ENCODE results near the gene SLC5A10. TPM values are rescaled to one million over a fixed set of nuclear protein-coding genes. Genes with fewer than 3 reads are reported as not detected.
"Not testable (repeated sequence)": the region's sequence is repeated elsewhere in the genome, so short reads cannot be mapped to it uniquely, and the experiment has no call there.

Gene SLC5A10
- total RNA-seq, 6 experiments from 2014 or later = not detected

GRCh38 chr17:19023209-19023999, 71.4 kb downstream of the SLC5A10 start:
- H3K4me1 Mint-ChIP-seq (ENCODE audit: low read depth) = peaks cover 9% of the 10 kb centered on the region
- H3K4me3 Mint-ChIP-seq = no peak overlapping the region
- H3K27me3 Mint-ChIP-seq (ENCODE audit: insufficient read depth) = no peaks in the 10 kb centered on the region; the same call in 1 of the 2 replicates
- H3K36me3 Mint-ChIP-seq (ENCODE audit: low read depth) = no peaks in the 10 kb centered on the region
- no peak for DNase-seq
- TF ChIP-seq, protein P1, sequence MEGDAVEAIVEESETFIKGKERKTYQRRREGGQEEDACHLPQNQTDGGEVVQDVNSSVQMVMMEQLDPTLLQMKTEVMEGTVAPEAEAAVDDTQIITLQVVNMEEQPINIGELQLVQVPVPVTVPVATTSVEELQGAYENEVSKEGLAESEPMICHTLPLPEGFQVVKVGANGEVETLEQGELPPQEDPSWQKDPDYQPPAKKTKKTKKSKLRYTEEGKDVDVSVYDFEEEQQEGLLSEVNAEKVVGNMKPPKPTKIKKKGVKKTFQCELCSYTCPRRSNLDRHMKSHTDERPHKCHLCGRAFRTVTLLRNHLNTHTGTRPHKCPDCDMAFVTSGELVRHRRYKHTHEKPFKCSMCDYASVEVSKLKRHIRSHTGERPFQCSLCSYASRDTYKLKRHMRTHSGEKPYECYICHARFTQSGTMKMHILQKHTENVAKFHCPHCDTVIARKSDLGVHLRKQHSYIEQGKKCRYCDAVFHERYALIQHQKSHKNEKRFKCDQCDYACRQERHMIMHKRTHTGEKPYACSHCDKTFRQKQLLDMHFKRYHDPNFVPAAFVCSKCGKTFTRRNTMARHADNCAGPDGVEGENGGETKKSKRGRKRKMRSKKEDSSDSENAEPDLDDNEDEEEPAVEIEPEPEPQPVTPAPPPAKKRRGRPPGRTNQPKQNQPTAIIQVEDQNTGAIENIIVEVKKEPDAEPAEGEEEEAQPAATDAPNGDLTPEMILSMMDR (IDR thresholded peaks at IDR 0.05) = no peak
- no peak overlapping the region for H3K27ac Mint-ChIP-seq
- H3K9me3 Mint-ChIP-seq = no peaks in the 10 kb centered on the region

DNA sequence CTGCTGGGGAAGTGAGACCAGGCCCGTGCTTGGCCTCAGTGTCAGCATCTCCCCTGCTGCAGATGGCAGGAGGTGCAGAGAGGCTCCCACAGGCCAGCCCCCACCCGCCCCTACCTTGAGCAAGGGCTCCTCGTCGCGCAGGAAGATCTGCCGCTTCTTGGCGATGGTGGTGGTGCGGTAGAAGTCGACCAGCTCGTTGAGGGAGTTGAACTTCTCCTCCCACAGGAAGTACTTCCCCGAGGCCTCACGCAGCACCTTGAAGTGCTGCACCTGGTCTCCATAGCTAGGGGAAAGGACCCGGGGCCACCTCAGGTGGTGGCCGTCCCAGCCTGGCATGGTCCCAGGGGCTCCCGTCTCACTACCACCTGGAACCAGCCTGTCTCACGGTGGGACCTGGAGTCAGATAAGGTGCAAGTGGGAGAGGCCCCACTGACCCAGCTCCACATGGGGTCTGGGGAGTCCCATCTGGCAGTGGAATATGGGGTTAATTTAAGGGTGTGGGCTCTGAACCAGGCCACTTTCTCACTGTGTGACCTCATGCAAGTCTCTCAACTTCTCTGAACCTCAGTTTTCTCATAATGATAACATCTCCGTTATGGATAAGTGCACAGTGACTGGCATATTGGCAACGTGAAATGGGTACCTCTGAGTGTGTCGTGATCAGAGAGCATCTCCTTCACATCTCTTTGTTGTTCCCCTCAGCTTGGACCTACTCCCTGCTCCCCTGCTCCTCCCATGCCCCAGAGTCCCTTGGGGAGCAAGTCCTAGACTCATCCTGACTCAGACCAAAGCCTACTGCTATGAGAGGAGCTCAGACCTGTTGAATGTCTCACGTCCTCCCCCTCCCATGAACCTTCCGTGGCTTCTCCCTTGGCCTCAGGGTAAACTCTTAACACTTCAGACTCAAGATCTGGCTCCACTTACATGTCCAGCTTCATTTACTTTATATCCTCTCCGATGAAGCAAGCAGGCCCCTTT, 72.4 kb downstream of the SLC5A10 start:
- Mint-ChIP-seq H3K9me3 (no peaks in the 10 kb centered on the region), H3K36me3 (ENCODE audit: low read depth) (no peaks in the 10 kb centered on the region), H3K4me3 (no peak overlapping the region; the same call in 1 of the 2 replicates), H3K27ac (peak overlapping the region; percentile 48), H3K4me1 (ENCODE audit: low read depth) (peaks cover 9% of the 10 kb centered on the region), H3K27me3 (ENCODE audit: insufficient read depth) (no peaks in the 10 kb centered on the region; the same call in 1 of the 2 replicates)
- TF ChIP-seq, protein P1 (IDR thresholded peaks at IDR 0.05) = no peak
- peak; percentile 64 for DNase-seq

- H3K4me1 Mint-ChIP-seq (ENCODE audit: low read depth) = peaks cover 14% of the 10 kb centered on the region
These were observed 76.7 kb downstream of the SLC5A10 start for GRCh38 chr17:19028671-19029070.

GRCh38 chr17:19029740-19030139, 77.8 kb downstream of the SLC5A10 start:
- not testable (repeated sequence) for H3K4me1 Mint-ChIP-seq (ENCODE audit: low read depth); H3K9me3 Mint-ChIP-seq; H3K36me3 Mint-ChIP-seq (ENCODE audit: low read depth); H3K27me3 Mint-ChIP-seq (ENCODE audit: insufficient read depth)
- H3K4me3 Mint-ChIP-seq = peak overlapping the region; percentile 20; the same call in 1 of the 2 replicates
- DNase-seq = peak; percentile 69
- peak overlapping the region; percentile 87 for H3K27ac Mint-ChIP-seq

More at GRCh38 chr17:19028671-19029070, 76.7 kb downstream of the SLC5A10 start:
- H3K27me3 Mint-ChIP-seq (ENCODE audit: insufficient read depth); H3K9me3 Mint-ChIP-seq; H3K4me3 Mint-ChIP-seq; H3K36me3 Mint-ChIP-seq (ENCODE audit: low read depth); H3K27ac Mint-ChIP-seq; DNase-seq: not testable (repeated sequence)

DNA sequence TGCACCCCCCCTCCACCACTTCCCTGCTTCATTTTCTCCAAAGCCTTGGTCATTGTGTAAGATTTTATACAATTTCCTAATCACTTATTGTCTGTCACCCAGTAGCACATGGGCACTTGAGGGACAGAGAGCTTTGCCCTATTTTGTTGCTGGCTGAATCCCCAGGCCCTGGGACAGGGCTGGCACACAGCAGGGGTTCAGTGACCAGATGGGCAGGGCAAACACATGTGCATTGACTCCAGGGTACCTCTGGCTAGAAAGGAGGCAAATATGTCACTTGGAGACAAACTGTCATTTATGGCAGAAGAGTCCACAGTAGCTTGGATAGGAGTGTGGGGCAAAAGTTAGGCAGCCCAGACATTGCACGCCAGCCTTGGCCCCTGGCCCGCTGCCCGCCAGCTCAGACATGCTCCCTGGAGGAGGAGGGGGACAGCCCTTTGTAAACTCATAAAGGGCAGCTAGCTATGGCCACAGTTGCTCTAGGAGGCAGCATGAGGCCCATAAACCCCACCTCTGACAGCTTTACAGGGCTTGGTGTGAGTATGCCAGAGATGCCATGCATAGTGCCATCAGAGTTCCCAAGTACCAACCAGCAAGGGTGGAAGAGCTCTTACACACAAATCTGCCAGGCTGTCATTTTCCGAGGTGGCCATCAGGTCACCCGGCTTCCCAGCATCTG, 78.9 kb downstream of the SLC5A10 start:
- H3K4me3 Mint-ChIP-seq; DNase-seq; H3K36me3 Mint-ChIP-seq (ENCODE audit: low read depth); H3K4me1 Mint-ChIP-seq (ENCODE audit: low read depth); H3K27ac Mint-ChIP-seq; H3K27me3 Mint-ChIP-seq (ENCODE audit: insufficient read depth); H3K9me3 Mint-ChIP-seq: not testable (repeated sequence)

- DNase-seq = peak; percentile 53
- not testable (repeated sequence) for H3K4me3 Mint-ChIP-seq; H3K27me3 Mint-ChIP-seq (ENCODE audit: insufficient read depth); H3K9me3 Mint-ChIP-seq; H3K4me1 Mint-ChIP-seq (ENCODE audit: low read depth); H3K36me3 Mint-ChIP-seq (ENCODE audit: low read depth)
- TF ChIP-seq, protein P1 (IDR thresholded peaks at IDR 0.05) = peak; percentile 64
- H3K27ac Mint-ChIP-seq = 0 out of 2 replicates have a peak overlapping the region, but pooled peaks have one; percentile 29
These were observed 79.8 kb downstream of the SLC5A10 start for GRCh38 chr17:19031729-19032128.

- H3K27me3 Mint-ChIP-seq (ENCODE audit: insufficient read depth); H3K9me3 Mint-ChIP-seq: not testable (repeated sequence)
These were observed 80.5 kb downstream of the SLC5A10 start for GRCh38 chr17:19032377-19032988.

DNA sequence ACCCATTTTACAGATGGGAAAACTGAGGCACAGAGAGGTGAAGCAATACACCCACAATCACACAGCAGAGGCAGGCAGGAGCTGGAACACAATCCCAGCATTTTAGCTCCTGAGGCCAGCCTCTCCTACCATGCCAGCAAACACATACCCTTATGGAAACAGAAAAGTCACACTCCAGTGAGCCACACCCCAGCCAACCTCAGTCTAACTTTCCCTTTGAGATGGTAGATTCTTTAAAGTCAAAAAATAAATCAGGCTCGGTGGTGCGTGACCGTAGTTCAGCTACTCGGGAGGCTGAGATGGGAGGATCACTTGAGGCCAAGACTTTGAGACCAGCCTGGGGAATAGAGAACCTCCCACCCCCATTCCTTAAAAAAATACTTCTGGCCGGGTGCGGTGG, 84.2 kb downstream of the SLC5A10 start:
- H3K27ac Mint-ChIP-seq; H3K4me1 Mint-ChIP-seq (ENCODE audit: low read depth): not testable (repeated sequence)

More at GRCh38 chr17:19032377-19032988, 80.5 kb downstream of the SLC5A10 start:
- not testable (repeated sequence) for DNase-seq; H3K4me1 Mint-ChIP-seq (ENCODE audit: low read depth); H3K4me3 Mint-ChIP-seq; H3K36me3 Mint-ChIP-seq (ENCODE audit: low read depth); H3K27ac Mint-ChIP-seq

DNA sequence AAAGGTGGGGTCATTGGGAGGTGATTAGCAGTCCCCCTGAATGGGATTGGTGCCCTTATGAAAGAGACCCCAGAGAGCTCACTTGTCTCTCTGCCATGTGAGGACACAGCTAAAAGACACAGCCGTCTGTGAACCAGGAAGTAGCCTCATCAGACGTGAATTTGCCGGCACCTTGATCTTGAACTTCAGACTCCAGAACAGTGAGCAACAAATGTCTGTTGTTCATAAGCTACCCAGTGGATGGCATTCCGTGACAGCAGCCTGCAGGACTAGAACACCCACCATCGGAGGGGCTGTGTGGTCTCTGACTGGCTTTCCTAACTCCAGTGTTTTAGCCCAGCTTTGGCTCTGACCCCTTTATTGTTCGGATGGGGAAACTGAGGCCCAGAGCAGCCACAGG, 85.6 kb downstream of the SLC5A10 start:
- H3K4me1 Mint-ChIP-seq (ENCODE audit: low read depth); H3K27ac Mint-ChIP-seq; H3K4me3 Mint-ChIP-seq; H3K9me3 Mint-ChIP-seq; DNase-seq; H3K36me3 Mint-ChIP-seq (ENCODE audit: low read depth); H3K27me3 Mint-ChIP-seq (ENCODE audit: insufficient read depth): not testable (repeated sequence)

More for the DNA sequence above, 84.2 kb downstream of the SLC5A10 start:
- H3K4me3 Mint-ChIP-seq; H3K36me3 Mint-ChIP-seq (ENCODE audit: low read depth); H3K9me3 Mint-ChIP-seq; H3K27me3 Mint-ChIP-seq (ENCODE audit: insufficient read depth); DNase-seq: not testable (repeated sequence)

All from HFFc6 (cell line).